ENCODE results near the gene IPPK. TPM values are rescaled to one million over a fixed set of nuclear protein-coding genes. Genes with fewer than 3 reads are reported as not detected.

IPPK gene
- total and polyA plus RNA-seq, 2 donors (not counting 1 experiment from before 2014, with no cell fraction given) = 6.8 to 8.7 TPM

DNA sequence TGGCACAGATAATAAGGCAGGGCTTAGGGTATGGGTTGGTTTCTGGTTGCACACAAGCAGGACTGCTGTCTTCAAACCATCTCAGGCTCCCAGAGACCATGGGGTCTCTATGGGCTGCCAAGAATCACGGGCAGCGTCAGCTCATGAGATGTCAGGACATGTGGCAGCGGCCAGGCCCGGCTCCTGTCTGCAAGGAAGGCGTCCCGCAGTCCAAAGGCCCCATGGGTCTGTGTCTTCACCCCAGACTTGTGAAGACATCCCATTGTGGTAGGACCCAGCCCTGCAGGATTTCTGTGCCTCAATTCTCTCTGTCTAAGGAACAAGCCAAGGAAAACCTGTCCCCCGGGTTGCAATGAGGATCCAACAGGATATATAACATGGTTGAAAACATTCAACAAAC, 32.6 kb downstream of the IPPK start:
- H3K27me3 Mint-ChIP-seq = no peaks in the 10 kb centered on the region
- CTCF ChIA-PET = no interaction called here

DNA sequence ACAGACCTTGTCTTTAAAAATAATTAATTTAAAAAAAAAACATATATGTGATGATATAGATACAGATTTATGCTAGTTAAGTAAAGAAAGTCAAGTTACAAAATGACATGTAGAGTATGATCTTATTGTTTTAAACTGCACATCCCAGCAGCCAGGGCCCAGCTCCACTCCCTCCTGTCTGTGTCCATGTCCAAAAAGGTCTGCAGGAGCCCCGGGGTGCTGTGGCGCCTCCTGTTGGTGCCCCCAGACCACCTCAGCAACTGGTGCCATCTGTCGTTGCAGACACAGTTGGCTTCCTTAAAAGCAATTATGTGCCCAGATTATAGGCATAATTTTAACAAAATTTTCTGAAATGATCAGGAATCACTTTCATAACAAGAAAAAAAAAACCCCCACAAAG, 33.3 kb downstream of the IPPK start:
- Mint-ChIP-seq H3K4me1 (no peaks in the 10 kb centered on the region), H3K9me3 (ENCODE audit: insufficient read depth) (no peaks in the 10 kb centered on the region), H3K27me3 (no peaks in the 10 kb centered on the region), H3K4me3 (no peak overlapping the region), H3K27ac (no peak overlapping the region)
- 86% methylated on average over 2 of the region's 3 CpGs for WGBS (ENCODE audit: insufficient coverage)
- DNase-seq (no peak), ATAC-seq (ENCODE audit: low read depth) (no peak)
- H3K9ac ChIP-seq (ENCODE audit: low read length) = no peak overlapping the region
- H3K27ac ChIP-seq (ENCODE audit: low read length in 2 of 2) = no peak overlapping the region
- no peaks in the 10 kb centered on the region for H3K4me1 ChIP-seq (ENCODE audit: control insufficient read depth in 2 of 2, insufficient read depth in 2 of 2, low read length in 2 of 2)
- CTCF ChIA-PET = interaction anchor here (0.8 to 4.1 kb wide), 2 partner anchors 497 to 502 kb away, joined by 3 to 39 read pairs; no protein-coding TSS in a partner anchor
- H3K9me3 ChIP-seq (ENCODE audit: control extremely low read depth in 1 of 3, control insufficient read depth in 2 of 3, insufficient read depth in 1 of 3, low read length in 2 of 3) = no peaks in the 10 kb centered on the region
- POLR2A ChIA-PET = no interaction called here
- TF ChIP-seq, protein P1, sequence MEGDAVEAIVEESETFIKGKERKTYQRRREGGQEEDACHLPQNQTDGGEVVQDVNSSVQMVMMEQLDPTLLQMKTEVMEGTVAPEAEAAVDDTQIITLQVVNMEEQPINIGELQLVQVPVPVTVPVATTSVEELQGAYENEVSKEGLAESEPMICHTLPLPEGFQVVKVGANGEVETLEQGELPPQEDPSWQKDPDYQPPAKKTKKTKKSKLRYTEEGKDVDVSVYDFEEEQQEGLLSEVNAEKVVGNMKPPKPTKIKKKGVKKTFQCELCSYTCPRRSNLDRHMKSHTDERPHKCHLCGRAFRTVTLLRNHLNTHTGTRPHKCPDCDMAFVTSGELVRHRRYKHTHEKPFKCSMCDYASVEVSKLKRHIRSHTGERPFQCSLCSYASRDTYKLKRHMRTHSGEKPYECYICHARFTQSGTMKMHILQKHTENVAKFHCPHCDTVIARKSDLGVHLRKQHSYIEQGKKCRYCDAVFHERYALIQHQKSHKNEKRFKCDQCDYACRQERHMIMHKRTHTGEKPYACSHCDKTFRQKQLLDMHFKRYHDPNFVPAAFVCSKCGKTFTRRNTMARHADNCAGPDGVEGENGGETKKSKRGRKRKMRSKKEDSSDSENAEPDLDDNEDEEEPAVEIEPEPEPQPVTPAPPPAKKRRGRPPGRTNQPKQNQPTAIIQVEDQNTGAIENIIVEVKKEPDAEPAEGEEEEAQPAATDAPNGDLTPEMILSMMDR (IDR thresholded peaks at IDR 0.05) = no peak
- no peak for TF ChIP-seq EZH2 (IDR thresholded peaks at IDR 0.05; ENCODE audit: borderline replicate concordance, insufficient read depth, low read depth, low read length, poor library complexity, severe bottlenecking)
- no peaks in the 10 kb centered on the region for H4K20me1 ChIP-seq (ENCODE audit: control insufficient read depth, insufficient read depth, low read length, poor library complexity, severe bottlenecking)
- H3K27me3 ChIP-seq (replicated peaks in 1 of 4; ENCODE audit: control extremely low read depth in 1 of 4, control insufficient read depth in 3 of 4, insufficient read depth in 4 of 4, low read length in 3 of 4) = no peaks in the 10 kb centered on the region
- intact Hi-C loops (cut with micrococcal nuclease) = no loop called here
- no peaks in the 10 kb centered on the region for H3K79me2 ChIP-seq (ENCODE audit: control insufficient read depth, insufficient read depth, low read length)
- H3K36me3 ChIP-seq (replicated peaks in 1 of 2; ENCODE audit: control extremely low read depth in 1 of 2, control insufficient read depth in 1 of 2, extremely low read depth in 1 of 2, insufficient read depth in 2 of 2, low read length in 1 of 2) = peaks cover 3 to 80% of the 10 kb centered on the region in 2 experiments
- H2AFZ ChIP-seq (ENCODE audit: insufficient read depth, low read depth, low read length, poor library complexity, severe bottlenecking) = no peak overlapping the region
- H3K4me3 ChIP-seq (ENCODE audit: control extremely low read depth in 1 of 5, extremely low read depth in 1 of 5, insufficient read depth in 1 of 5, low read depth in 2 of 5, low read length in 4 of 5) = no peak overlapping the region
- no peak overlapping the region for H3K4me2 ChIP-seq (replicated peaks; ENCODE audit: low read depth, low read length, poor library complexity, severe bottlenecking)

More for the DNA sequence above, 32.6 kb downstream of the IPPK start:
- Mint-ChIP-seq H3K4me1 (no peaks in the 10 kb centered on the region), H3K4me3 (no peak overlapping the region), H3K27ac (no peak overlapping the region), H3K9me3 (ENCODE audit: insufficient read depth) (no peaks in the 10 kb centered on the region)
- 95% methylated on average over 6 of the region's 7 CpGs for WGBS (ENCODE audit: insufficient coverage)
- H2AFZ ChIP-seq (ENCODE audit: insufficient read depth, low read depth, low read length, poor library complexity, severe bottlenecking) = no peak overlapping the region
- no peak for TF ChIP-seq EZH2 (IDR thresholded peaks at IDR 0.05; ENCODE audit: borderline replicate concordance, insufficient read depth, low read depth, low read length, poor library complexity, severe bottlenecking)
- TF ChIP-seq, protein P1 (IDR thresholded peaks at IDR 0.05) = no peak
- intact Hi-C loops (cut with micrococcal nuclease) = no loop called here
- no peak overlapping the region for H3K4me3 ChIP-seq (ENCODE audit: control extremely low read depth in 1 of 5, extremely low read depth in 1 of 5, insufficient read depth in 1 of 5, low read depth in 2 of 5, low read length in 4 of 5)
- no peaks in the 10 kb centered on the region for H3K79me2 ChIP-seq (ENCODE audit: control insufficient read depth, insufficient read depth, low read length)
- ATAC-seq (ENCODE audit: low read depth) (no peak), DNase-seq (no peak)
- POLR2A ChIA-PET = no interaction called here
- H3K4me2 ChIP-seq (replicated peaks; ENCODE audit: low read depth, low read length, poor library complexity, severe bottlenecking) = no peak overlapping the region
- H3K9ac ChIP-seq (ENCODE audit: low read length) = no peak overlapping the region
- no peak overlapping the region for H3K27ac ChIP-seq (ENCODE audit: low read length in 2 of 2)
- H3K4me1 ChIP-seq (ENCODE audit: control insufficient read depth in 2 of 2, insufficient read depth in 2 of 2, low read length in 2 of 2) = no peaks in the 10 kb centered on the region
- no peaks in the 10 kb centered on the region for H3K27me3 ChIP-seq (replicated peaks in 1 of 4; ENCODE audit: control extremely low read depth in 1 of 4, control insufficient read depth in 3 of 4, insufficient read depth in 4 of 4, low read length in 3 of 4)
- H3K9me3 ChIP-seq (ENCODE audit: control extremely low read depth in 1 of 3, control insufficient read depth in 2 of 3, insufficient read depth in 1 of 3, low read length in 2 of 3) = no peaks in the 10 kb centered on the region
- H4K20me1 ChIP-seq (ENCODE audit: control insufficient read depth, insufficient read depth, low read length, poor library complexity, severe bottlenecking) = no peaks in the 10 kb centered on the region
- H3K36me3 ChIP-seq (replicated peaks in 1 of 2; ENCODE audit: control extremely low read depth in 1 of 2, control insufficient read depth in 1 of 2, extremely low read depth in 1 of 2, insufficient read depth in 2 of 2, low read length in 1 of 2) = peaks cover 0 to 81% of the 10 kb centered on the region in 2 experiments
